Psoas muscle (tissue), 8 donors: ENCODE measurements around the gene ZPBP2. TPM values are rescaled to one million over a fixed set of nuclear protein-coding genes. Genes with fewer than 3 reads are reported as not detected.
"Not testable (repeated sequence)": the region's sequence is repeated elsewhere in the genome, so short reads cannot be mapped to it uniquely, and the experiment has no call there.

ENCODE experiments used
- ATAC-seq, 4 donors: fragments of 200-7000 bp; cut with Tn5 transposase; one replicate each; pipeline ENCODE4 v1.9.1; 2020; ENCODE audit warnings: moderate library complexity in 3 of 4, mild to moderate bottlenecking in 2 of 4
- DNase-seq, 2 donors: peaks; one replicate each; pipeline ENCODE4 v3.0.0-alpha.2; 2020
- H3K27ac ChIP-seq: fragments of 200-600 bp; one replicate; pipeline ENCODE4 v1.8.0; 2022
- H3K27me3 ChIP-seq, 3 donors: fragments of 200-600 bp in 1 of 3; one replicate each; pipeline versions ENCODE4 v1.6.1 to v1.8.0; 2013 to 2022; ENCODE audit warnings: low read length in 2 of 3, mild to moderate bottlenecking in 2 of 3, moderate library complexity in 1 of 3; ENCODE audit not compliant: insufficient read depth in 3 of 3
- H3K36me3 ChIP-seq, 2 donors: fragments of 200-600 bp in 1 of 2; one replicate each; pipeline versions ENCODE4 v1.6.1 to v1.8.0; 2013 to 2022; ENCODE audit warnings: low read depth in 1 of 2, mild to moderate bottlenecking in 1 of 2, moderate library complexity in 1 of 2; ENCODE audit not compliant: insufficient read depth in 1 of 2
- H3K4me1 ChIP-seq: fragments of 200-600 bp; one replicate; pipeline ENCODE4 v1.8.0; 2022
- H3K4me3 ChIP-seq: fragments of 200-600 bp; one replicate; pipeline ENCODE4 v1.8.0; 2022; ENCODE audit warnings: mild to moderate bottlenecking
- H3K9me3 ChIP-seq: fragments of 200-600 bp; one replicate; pipeline ENCODE4 v1.8.0; 2022
- CTCF ChIP-seq: fragments of 200-600 bp; IDR thresholded peaks from one replicate; pipeline ENCODE4 v1.8.0; 2022; ENCODE audit warnings: antibody characterized with exemption
- WGBS, 3 donors: extraction: QIAGEN DNeasy Blood & Tissue Kit; methylation state at CpG; one replicate each; pipeline versions ENCODE4 v1.1.6 to v1.1.7; 2013; 5-methylcytosine and 5-hydroxymethylcytosine counted together
- intact Hi-C, 2 donors: fragments of 100-400 bp; cut with DNase I; formaldehyde crosslinking; loops; one replicate each; pipeline versions ENCODE4 v1.11.0 to v1.14.2; 2022
- polyA plus RNA-seq, 3 donors: library from polyadenylated mRNA; stranded (reverse); fragments of 200-250 nt; gene quantifications; one replicate each; pipeline ENCODE4 v1.2.3, GENCODE V29; 2013
- total RNA-seq, 4 donors: library from RNA; stranded (reverse); fragmentation: NEBNext Ultra II Directional in 2 of 4; extraction: Animal tissue kit (Norgen Biotek cat#: 25700) in 2 of 4; gene quantifications; one replicate each; pipeline versions ENCODE4 v1.2.1 to v1.2.4, GENCODE V29; 2021 to 2023
- donor health status: healthy with polysubstance abuse.
- donor health status: DM: no; HTN: no; CAD: no; lungs with moderate emphysema.
- donor health status: Bipolar disorder and iron deficiency.
- donor health status: healthy.
- donor health status: DM: yes; HTN: yes; CAD: no.
- donor health status: DM: no; HTN: no; CAD: no.
- donor health status: DM: no; HTN: no; CAD: no.
- donor health status: DM: yes; HTN: yes; CAD: no.

The ZPBP2 gene
- total and polyA plus RNA-seq, 7 donors: not detected

DNA sequence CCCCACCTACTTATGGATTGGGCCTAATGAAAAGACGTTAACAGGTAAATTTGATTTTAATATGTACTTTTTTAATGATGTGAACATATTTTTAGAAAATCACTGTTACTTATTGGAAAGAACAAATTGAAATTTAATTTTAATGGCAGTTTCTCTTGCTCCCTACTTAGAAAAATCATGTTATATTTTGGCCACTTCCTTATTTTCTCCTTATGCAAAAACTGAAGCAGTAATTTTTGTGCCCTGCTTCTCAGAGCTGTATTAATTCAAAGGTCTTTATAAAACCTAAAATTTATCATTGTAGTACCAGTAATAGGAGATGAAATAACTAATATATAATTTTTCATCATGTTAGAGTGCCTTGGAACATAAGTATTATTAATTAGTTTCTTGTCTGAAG, 2.8 kb downstream of the ZPBP2 start:
- WGBS, 3 donors: 89 to 95% (median 94%) methylated on average over 1 of the region's 1 CpG
- H3K27me3 ChIP-seq: peaks cover 3 to 31% (median 17%) of the 10 kb centered on the region in 3 donors

GRCh38 chr17:39871801-39872200, 3.8 kb downstream of the ZPBP2 start:
- no peaks in the 10 kb centered on the region for H3K4me1 ChIP-seq
- no peak overlapping the region for H3K27ac ChIP-seq
- TF ChIP-seq CTCF: no peak
- no peaks in the 10 kb centered on the region for H3K36me3 ChIP-seq
- WGBS, 3 donors: 65 to 78% (median 76%) methylated on average over 2 of the region's 2 CpGs
- H3K9me3 ChIP-seq: no peaks in the 10 kb centered on the region
- no peak overlapping the region for H3K4me3 ChIP-seq
- DNase-seq (no peak), ATAC-seq (no peak)
- peaks cover 3 to 27% (median 17%) of the 10 kb centered on the region in 3 donors for H3K27me3 ChIP-seq
- intact Hi-C loops: no loop called here

More for the DNA sequence above, 2.8 kb downstream of the ZPBP2 start:
- no peaks in the 10 kb centered on the region for H3K9me3 ChIP-seq
- H3K36me3 ChIP-seq: no peaks in the 10 kb centered on the region
- no peak for DNase-seq
- intact Hi-C loops: no loop called here
- no peak for ATAC-seq
- no peak overlapping the region for H3K27ac ChIP-seq
- no peak overlapping the region for H3K4me3 ChIP-seq
- no peak for TF ChIP-seq CTCF
- no peaks in the 10 kb centered on the region for H3K4me1 ChIP-seq

GRCh38 chr17:39872751-39873150, 4.7 kb downstream of the ZPBP2 start:
- TF ChIP-seq CTCF: peak; percentile 28
- DNase-seq: no peak
- no peak overlapping the region for H3K27ac ChIP-seq
- ATAC-seq: no peak
- H3K36me3 ChIP-seq: no peaks in the 10 kb centered on the region
- no peaks in the 10 kb centered on the region for H3K4me1 ChIP-seq
- H3K4me3 ChIP-seq: no peak overlapping the region
- intact Hi-C loops: no loop called here
- 52 to 83% (median 79%) methylated on average over 2 of the region's 2 CpGs for WGBS, 3 donors
- peaks cover under 1 to 26% (median 10%) of the 10 kb centered on the region in 3 donors for H3K27me3 ChIP-seq
- no peaks in the 10 kb centered on the region for H3K9me3 ChIP-seq

GRCh38 chr17:39886102-39886501, 18.1 kb downstream of the ZPBP2 start:
- DNase-seq, ATAC-seq, H3K27ac ChIP-seq, H3K4me1 ChIP-seq, H3K9me3 ChIP-seq, intact Hi-C loops, H3K36me3 ChIP-seq, H3K4me3 ChIP-seq: not testable (repeated sequence)
- WGBS, 3 donors: 66 to 75% (median 67%) methylated on average over 5 of the region's 5 CpGs
- peaks cover 0 to 15% (median 4%) of the 10 kb centered on the region in 3 donors for H3K27me3 ChIP-seq

GRCh38 chr17:39887078-39887477, 19.1 kb downstream of the ZPBP2 start:
- no peaks in the 10 kb centered on the region for H3K4me1 ChIP-seq
- no peak overlapping the region for H3K4me3 ChIP-seq
- no peak overlapping the region for H3K27ac ChIP-seq
- H3K27me3 ChIP-seq: peaks cover 0 to 20% (median 0%) of the 10 kb centered on the region in 3 donors
- no peak for ATAC-seq
- no peak for TF ChIP-seq CTCF
- no peaks in the 10 kb centered on the region for H3K36me3 ChIP-seq
- no peaks in the 10 kb centered on the region for H3K9me3 ChIP-seq
- intact Hi-C loops: no loop called here
- no peak for DNase-seq
